Ishikawa (cell line): ENCODE results near the gene GABRB3.

Source experiments
- CEBPB ChIP-seq: IDR thresholded peaks from 2 replicates; pipeline ENCODE4 v1.6.1; 2012
- CREB1 ChIP-seq: IDR thresholded peaks from 2 replicates; pipeline ENCODE4 v1.6.1; 2012; ENCODE audit warnings: low read depth
- EGR1 ChIP-seq: IDR thresholded peaks from 2 replicates; pipeline ENCODE4 v1.6.1; 2012
- EP300 ChIP-seq: IDR thresholded peaks from 2 replicates; pipeline ENCODE4 v1.6.1; 2012; ENCODE audit warnings: borderline replicate concordance
- FOXM1 ChIP-seq: IDR thresholded peaks from 2 replicates; pipeline ENCODE4 v1.6.1; 2012; ENCODE audit warnings: low read depth, borderline replicate concordance
- MAX ChIP-seq: IDR thresholded peaks from 2 replicates; pipeline ENCODE4 v1.6.1; 2012
- NFIC ChIP-seq: IDR thresholded peaks from 2 replicates; pipeline ENCODE4 v1.6.1; 2012
- RAD21 ChIP-seq: IDR thresholded peaks from 2 replicates; pipeline ENCODE4 v1.6.1; 2012; ENCODE audit warnings: low read depth
- REST ChIP-seq: IDR thresholded peaks from 2 replicates; pipeline ENCODE4 v1.6.1; 2012; ENCODE audit warnings: low read depth, mild to moderate bottlenecking
- TAF1 ChIP-seq: IDR thresholded peaks from 2 replicates; pipeline ENCODE4 v1.6.1; 2012; ENCODE audit warnings: low read depth, mild to moderate bottlenecking
- TCF12 ChIP-seq: IDR thresholded peaks from 2 replicates; pipeline ENCODE4 v1.6.1; 2012; ENCODE audit warnings: low read depth
- TEAD4 ChIP-seq: IDR thresholded peaks from 2 replicates; pipeline ENCODE4 v1.6.1; 2012
- USF1 ChIP-seq: IDR thresholded peaks from 2 replicates; pipeline ENCODE4 v1.6.1; 2012
- YY1 ChIP-seq: IDR thresholded peaks from 2 replicates; pipeline ENCODE4 v1.6.1; 2012; ENCODE audit warnings: low read depth
- ZBTB7A ChIP-seq: IDR thresholded peaks from 2 replicates; pipeline ENCODE4 v1.6.1; 2012; ENCODE audit warnings: low read depth

Gene GABRB3

GRCh38 chr15:26562336-26562735, 210.5 kb downstream of the GABRB3 start:
- TF ChIP-seq TEAD4 (no peak), RAD21 (no peak), USF1 (no peak), EP300 (no peak), TAF1 (no peak), NFIC (no peak), ZBTB7A (no peak), YY1 (no peak), TCF12 (no peak), CEBPB (no peak), REST (no peak), CREB1 (no peak), FOXM1 (no peak), MAX (no peak), EGR1 (no peak)

- TF ChIP-seq FOXM1 (no peak), USF1 (no peak), NFIC (no peak), CEBPB (no peak), RAD21 (no peak), YY1 (no peak), TEAD4 (no peak), EP300 (no peak), EGR1 (no peak), CREB1 (no peak)
Observed at GRCh38 chr15:26561896-26562295, 211.0 kb downstream of the GABRB3 start.

- TF ChIP-seq USF1 (no peak), EGR1 (no peak), MAX (no peak), NFIC (no peak), RAD21 (no peak), CREB1 (no peak), EP300 (no peak), REST (no peak), FOXM1 (no peak), TEAD4 (no peak), YY1 (no peak), TAF1 (no peak), TCF12 (no peak), ZBTB7A (no peak), CEBPB (no peak)
Observed at GRCh38 chr15:26561130-26561529, 211.7 kb downstream of the GABRB3 start.

- TF ChIP-seq CREB1 (no peak), EP300 (no peak), TEAD4 (no peak), REST (no peak), TCF12 (no peak), NFIC (no peak), RAD21 (no peak), ZBTB7A (no peak), CEBPB (no peak), USF1 (no peak), MAX (no peak), EGR1 (no peak), FOXM1 (no peak), YY1 (no peak), TAF1 (no peak)
Observed at GRCh38 chr15:26555898-26556297, 217.0 kb downstream of the GABRB3 start.
